Measurements from ENCODE around the gene FHIT. TPM values are rescaled to one million over a fixed set of nuclear protein-coding genes. Genes with fewer than 3 reads are reported as not detected.

The FHIT gene
- total RNA-seq, 1 donor from 2014 or later, result 5.5 TPM

- DNase-seq (ENCODE audit: low read depth), result no peak
Measured at GRCh38 chr3:60056404-60056803, 1194.8 kb downstream of the FHIT start.

GRCh38 chr3:60055765-60056164 is 1195.5 kb downstream of the FHIT start:
- peak; percentile 26 for DNase-seq (ENCODE audit: low read depth)

- DNase-seq (ENCODE audit: low read depth), result peak; percentile 36
Measured at GRCh38 chr3:60053526-60054265, 1197.6 kb downstream of the FHIT start.

DNA sequence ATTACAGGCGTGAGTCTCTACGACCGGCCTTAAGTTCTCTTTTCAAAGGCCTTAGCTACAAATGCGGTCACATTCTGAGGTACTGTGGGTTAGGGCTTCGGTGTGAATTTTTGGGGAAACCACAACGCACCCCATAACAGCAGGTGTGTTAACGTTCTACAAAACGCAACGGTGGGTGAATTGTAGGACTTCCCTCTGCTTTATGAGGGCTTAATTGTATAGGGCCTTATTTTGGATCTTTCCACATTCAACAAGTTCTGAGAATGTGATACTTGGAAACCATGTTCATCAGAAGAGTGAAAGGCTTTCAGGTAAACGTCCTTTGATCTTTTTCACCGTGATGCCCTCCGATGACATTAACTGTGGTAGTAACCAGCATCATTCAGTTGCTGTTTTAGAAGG is 1202.8 kb downstream of the FHIT start:
- DNase-seq (ENCODE audit: low read depth), result no peak

DNA sequence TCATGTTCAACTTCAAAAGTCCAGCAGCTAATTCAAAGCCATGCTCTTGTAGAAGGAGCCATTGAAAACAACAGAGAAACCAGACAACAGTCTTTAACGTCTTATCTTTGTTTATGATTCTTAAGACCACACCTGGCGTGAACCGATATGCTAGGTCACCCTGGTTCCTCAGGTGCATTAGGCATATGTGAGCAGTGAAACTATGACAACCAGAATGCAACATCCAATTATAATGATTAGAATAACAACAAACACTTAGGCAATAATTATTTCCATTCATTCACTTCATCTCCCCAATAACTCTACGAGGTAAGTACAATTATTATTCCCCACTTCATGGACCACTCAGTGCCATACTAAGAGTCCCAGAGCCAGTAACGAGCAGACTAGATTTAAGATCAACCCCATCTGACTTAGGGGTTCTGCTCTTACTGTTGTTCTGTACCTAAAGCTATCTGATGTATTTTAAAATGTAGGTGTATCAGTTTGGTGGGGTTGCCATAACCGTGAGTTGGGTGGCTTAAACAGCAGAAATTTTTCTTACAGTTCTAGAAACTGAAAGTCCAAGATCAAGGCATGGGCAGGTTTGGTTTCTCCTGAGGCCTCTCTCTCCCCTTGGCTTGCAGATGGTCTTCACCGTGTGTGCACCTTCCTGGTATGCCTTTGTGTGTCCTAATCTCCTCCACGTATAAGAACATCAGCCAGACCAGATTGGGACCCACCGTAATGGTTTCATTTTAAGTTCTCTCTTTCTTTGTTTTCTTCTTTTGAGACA is 1203.6 kb downstream of the FHIT start:
- no peak for DNase-seq (ENCODE audit: low read depth)

DNA sequence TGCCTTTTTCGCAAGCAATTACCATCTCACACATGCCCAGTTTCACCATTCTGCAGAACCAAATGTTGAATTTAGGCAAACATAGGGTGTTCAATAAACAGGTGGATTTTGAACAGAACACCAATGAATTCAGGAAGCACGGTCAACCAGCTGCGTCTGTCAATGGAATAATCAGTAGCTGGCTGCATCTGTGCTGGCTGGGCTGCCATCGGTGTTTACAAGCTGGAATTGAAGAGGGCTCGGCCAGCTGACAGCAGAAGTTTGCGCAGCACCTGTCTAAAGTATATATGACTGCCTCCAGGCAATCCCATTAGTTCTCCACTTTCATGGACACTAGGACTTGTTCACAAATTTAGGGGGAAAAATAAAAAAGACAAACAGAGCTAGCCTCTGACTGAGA is 1205.0 kb downstream of the FHIT start:
- DNase-seq (ENCODE audit: low read depth), result no peak

DNA sequence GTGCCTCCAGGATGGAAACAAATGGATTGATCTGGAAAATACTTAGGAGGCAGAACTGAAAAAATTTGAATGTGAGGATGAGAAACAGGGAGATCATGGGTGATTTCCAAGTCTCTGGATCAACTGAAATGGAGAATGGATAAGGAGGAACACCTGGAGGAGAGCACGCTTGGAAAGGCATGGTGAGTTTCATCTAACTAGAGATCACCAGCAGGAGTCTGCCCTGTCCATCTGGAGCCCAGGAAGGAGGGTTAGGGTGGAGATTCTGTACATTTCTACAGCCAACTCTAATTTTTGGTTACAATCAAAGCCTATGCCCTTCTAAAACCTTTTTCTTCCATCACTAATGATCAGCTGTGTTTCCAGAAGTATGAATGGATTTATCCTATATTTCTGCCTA is 1205.6 kb downstream of the FHIT start:
- no peak for DNase-seq (ENCODE audit: low read depth)

- DNase-seq (ENCODE audit: low read depth), result no peak
Measured at GRCh38 chr3:60036803-60037202, 1214.4 kb downstream of the FHIT start.

- no peak for DNase-seq (ENCODE audit: low read depth)
Measured at GRCh38 chr3:60033901-60034453, 1217.3 kb downstream of the FHIT start.

DNA sequence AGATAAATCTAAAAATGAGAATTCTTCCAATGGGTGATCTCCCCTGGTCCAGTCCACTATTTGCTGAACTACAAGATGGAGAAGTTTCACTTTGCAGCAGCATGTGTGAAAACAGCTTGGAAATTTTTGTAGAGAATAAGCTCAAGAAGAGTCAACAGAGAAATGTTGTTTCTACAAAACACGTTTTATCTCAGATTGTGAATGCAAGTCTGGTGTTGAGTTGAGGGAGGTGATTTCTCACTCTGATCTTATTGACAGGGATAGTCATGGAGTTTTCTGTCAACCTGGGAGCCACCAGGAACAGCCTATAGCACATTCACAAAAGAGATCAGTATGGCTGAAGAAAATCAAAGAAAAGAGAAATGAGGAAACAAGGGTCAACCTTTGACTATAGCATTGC is 1220.3 kb downstream of the FHIT start:
- DNase-seq (ENCODE audit: low read depth), result no peak

DNA sequence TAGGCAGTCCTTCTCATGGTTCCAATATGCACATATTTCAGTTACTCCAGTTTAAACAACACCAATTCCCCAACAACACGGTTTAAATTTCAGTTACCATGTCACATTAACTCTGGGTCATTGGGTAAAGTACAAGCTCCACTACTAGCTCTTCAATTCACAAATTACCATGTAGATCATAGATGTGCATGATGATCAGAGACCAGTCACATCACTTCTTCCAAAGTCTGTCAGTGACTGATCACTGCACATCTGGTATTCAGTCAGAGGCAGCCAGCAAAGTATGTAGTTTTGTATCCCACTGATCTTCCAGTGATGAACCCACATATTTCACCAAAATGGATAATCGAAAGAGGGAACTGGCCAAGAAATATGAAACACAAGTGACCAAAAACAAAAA is 1223.0 kb downstream of the FHIT start:
- no peak for DNase-seq (ENCODE audit: low read depth)

DNA sequence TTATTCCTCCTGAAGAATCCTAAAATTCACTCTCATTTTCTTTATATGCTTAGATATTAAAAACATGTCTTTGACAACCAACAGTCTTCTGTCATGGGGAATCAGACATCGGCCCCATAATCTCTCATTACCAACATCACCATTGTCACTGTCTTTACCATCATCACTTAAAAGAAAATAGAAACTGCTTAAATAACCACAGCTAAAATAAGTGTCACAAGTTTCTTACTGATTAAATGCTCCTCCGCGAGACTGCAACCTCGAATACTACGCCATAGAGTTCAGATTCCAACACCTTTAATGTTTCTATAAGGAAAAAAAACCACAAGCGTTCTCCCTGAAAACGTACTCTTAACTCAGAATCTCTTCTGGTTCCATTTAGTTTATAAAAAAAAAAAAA is 1223.9 kb downstream of the FHIT start:
- no peak for DNase-seq (ENCODE audit: low read depth)

DNA sequence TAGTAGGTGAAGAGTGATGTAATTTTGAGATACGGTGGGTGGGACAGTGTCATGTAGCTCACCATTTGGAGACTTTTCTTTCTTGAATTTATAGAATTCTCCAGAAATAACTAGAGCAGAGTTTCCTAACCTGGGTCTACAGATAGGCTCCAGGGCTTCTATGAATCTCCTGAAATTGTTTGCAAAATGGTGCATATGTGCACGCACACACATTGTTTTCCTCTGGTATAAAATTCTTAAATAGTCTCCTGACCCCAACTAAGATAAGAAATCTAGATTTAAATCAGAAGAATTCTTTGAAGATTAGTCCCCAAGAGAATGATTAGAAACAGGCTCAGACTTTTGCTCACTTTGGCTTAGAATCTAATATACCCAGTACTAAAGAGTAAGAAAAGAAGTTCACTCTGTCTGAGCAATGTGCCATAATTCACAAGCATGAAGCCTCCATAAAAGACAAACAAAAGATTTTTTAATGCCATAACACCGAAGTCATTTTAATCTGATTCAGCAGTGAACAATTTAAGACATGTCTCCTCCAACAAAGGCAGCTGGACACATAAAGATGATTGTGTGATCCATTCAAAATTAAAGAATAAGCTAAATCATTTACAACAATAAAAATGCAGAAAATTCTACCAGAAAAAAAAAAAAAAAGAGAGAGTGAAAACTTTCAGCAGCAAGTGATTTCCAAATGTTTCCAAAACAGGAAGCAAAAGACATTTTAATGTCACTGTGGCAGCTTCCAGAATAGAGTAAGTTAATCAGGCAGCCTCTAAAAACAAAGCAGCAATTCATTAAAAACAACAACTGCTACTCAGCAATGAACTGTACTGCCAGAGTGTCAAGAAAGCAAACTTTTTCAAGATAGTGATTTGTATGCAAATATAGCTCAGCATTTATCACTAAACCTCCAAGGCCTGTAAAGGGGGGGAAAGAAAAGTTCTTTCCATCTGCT is 1225.9 kb downstream of the FHIT start:
- peak; percentile 61 for DNase-seq (ENCODE audit: low read depth)

GRCh38 chr3:60024400-60024799 is 1226.9 kb downstream of the FHIT start:
- no peak for DNase-seq (ENCODE audit: low read depth)

DNA sequence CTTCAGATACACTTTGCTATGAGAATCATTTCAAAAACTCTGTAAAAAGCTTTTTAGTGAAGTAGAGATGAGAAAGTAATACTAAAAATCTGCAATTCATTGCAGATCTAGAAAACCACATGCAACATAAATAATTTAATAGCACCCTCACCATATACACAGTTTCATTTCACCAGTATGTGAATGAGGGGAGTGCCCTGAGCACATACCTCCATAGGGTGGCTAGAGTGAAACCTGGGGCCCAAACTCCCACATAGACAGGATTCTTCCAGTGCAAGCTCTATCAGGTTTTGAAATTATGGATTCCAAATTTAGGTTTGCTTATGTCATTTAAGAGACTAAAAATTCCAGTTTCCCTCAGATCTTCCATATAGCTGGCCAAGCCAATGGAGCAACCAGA is 1228.1 kb downstream of the FHIT start:
- DNase-seq (ENCODE audit: low read depth), result no peak

DNA sequence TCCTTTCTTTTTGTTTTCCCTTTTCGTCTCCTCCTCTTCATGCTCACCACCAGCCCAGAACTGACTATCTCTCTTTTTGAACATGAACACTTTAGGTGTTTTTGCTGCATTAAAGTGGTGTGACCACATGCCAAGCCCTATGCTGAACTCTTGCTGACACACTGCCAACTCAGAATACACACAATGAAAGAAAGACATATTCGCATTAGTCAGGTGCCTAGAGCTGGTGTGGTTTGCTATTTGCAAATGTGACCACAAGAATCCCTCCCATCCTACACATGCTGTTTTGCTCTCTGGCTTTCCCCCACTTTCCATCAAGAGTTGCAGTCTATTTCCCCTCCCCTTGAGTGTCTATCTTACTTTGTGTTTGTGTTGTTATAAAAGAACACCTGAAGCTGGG is 1233.6 kb downstream of the FHIT start:
- DNase-seq (ENCODE audit: low read depth), result peak; percentile 86

- DNase-seq (ENCODE audit: low read depth), result no peak
Measured at GRCh38 chr3:60015032-60015705, 1236.1 kb downstream of the FHIT start.

- DNase-seq (ENCODE audit: low read depth), result no peak
Measured at GRCh38 chr3:60013241-60013640, 1238.0 kb downstream of the FHIT start.

- no peak for DNase-seq (ENCODE audit: low read depth)
Measured at GRCh38 chr3:60011218-60011617, 1240.0 kb downstream of the FHIT start.

DNA sequence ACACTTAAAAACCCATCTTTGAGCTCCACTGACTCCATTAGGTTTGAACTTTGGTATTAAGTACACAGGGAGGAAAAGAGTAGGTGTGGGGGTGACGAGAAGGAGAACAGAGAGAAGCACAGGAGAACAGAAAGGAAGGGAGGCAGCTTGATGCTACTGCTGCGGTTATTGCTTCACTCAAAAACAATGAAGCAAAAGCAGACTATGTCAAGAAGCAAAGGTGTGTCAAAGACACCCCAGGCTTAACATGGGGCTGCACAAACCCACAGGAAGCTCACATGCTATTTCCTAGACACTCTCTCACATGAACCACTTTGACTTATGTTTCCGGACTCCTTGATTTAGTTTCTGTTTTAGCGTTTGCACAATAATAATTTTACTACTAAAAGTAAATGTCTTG is 1240.5 kb downstream of the FHIT start:
- peak; percentile 18 for DNase-seq (ENCODE audit: low read depth)

GRCh38 chr3:60009931-60010478 is 1241.2 kb downstream of the FHIT start:
- DNase-seq (ENCODE audit: low read depth), result no peak

Data from renal cortical epithelial cell (primary cell).